Activated CD4-positive, alpha-beta T cell treated with anti-CD3 and anti-CD28 coated beads, Interleukin-2, amount 10 ng/mL, durations not matched to agents 7 days and 5 days (primary cell): ENCODE measurements around the gene ABCB11. TPM values are rescaled to one million over a fixed set of nuclear protein-coding genes. Genes with fewer than 3 reads are reported as not detected.

Experiments used
- CTCF ChIA-PET: fragments of 350-600 bp; sonication (Branson Sonifier 250); formaldehyde crosslinking; loops from one replicate; lab custom pipeline; 2021; ENCODE audit warnings: antibody characterized with exemption; lab: Charles Lee
- POLR2A ChIA-PET: fragments of 350-600 bp; sonication (Branson Sonifier 250); formaldehyde crosslinking; loops from one replicate; lab custom pipeline; 2021; ENCODE audit warnings: antibody characterized with exemption; lab: Charles Lee
- DNase-seq: peaks from one replicate; pipeline ENCODE4 v3.0.0-alpha.2; 2020
- H3K27ac Mint-ChIP-seq: one replicate; pipeline ENCODE4 v1.8.0; 2021; ENCODE audit warnings: mild to moderate bottlenecking, moderate library complexity, mixed read lengths
- H3K27me3 Mint-ChIP-seq: one replicate; pipeline ENCODE4 v1.8.0; 2021; ENCODE audit warnings: mixed read lengths
- H3K36me3 Mint-ChIP-seq: one replicate; pipeline ENCODE4 v1.8.0; 2021; ENCODE audit warnings: low read depth, mixed read lengths
- H3K4me1 Mint-ChIP-seq: one replicate; pipeline ENCODE4 v1.8.0; 2021; ENCODE audit warnings: mixed read lengths
- H3K4me3 Mint-ChIP-seq: one replicate; pipeline ENCODE4 v1.8.0; 2021; ENCODE audit warnings: mild to moderate bottlenecking, moderate library complexity, mixed read lengths
- H3K9me3 Mint-ChIP-seq: one replicate; pipeline ENCODE4 v1.8.0; 2021; ENCODE audit warnings: mixed read lengths
- total RNA-seq, 2 experiments: library from RNA; stranded (reverse); gene quantifications; one replicate each; pipeline ENCODE4 v1.2.3, GENCODE V29; 2021

Gene ABCB11
- total RNA-seq, 2 experiments from 2014 or later: 0.20 TPM; not detected in 1

DNA sequence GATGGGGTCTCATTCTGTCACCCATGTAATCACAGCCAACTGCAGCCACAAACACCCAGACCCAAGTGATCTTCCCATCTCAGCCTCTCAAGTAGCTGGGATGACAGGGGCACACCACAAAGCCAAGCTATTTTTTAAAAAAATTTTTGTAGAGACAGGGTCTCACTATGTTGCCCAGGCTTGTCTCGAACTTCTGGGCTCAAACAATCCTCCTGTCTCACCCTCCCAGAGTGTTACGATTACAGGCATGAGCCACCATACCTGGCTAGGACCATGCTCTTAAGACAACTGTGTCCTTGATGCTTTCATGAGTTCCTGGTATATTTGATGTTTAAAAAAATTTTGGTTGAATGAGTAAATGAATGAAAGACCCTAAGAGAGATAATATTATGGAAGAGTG lies 19.4 kb downstream of the ABCB11 start:
- no peak overlapping the region for H3K27ac Mint-ChIP-seq
- ChIA-PET POLR2A (no interaction called here), CTCF (no interaction called here)
- DNase-seq: no peak
- peaks cover 3% of the 10 kb centered on the region for H3K9me3 Mint-ChIP-seq
- peaks cover 2% of the 10 kb centered on the region for H3K27me3 Mint-ChIP-seq
- H3K4me3 Mint-ChIP-seq: no peak overlapping the region
- peaks cover 5% of the 10 kb centered on the region for H3K4me1 Mint-ChIP-seq
- H3K36me3 Mint-ChIP-seq: no peaks in the 10 kb centered on the region

DNA sequence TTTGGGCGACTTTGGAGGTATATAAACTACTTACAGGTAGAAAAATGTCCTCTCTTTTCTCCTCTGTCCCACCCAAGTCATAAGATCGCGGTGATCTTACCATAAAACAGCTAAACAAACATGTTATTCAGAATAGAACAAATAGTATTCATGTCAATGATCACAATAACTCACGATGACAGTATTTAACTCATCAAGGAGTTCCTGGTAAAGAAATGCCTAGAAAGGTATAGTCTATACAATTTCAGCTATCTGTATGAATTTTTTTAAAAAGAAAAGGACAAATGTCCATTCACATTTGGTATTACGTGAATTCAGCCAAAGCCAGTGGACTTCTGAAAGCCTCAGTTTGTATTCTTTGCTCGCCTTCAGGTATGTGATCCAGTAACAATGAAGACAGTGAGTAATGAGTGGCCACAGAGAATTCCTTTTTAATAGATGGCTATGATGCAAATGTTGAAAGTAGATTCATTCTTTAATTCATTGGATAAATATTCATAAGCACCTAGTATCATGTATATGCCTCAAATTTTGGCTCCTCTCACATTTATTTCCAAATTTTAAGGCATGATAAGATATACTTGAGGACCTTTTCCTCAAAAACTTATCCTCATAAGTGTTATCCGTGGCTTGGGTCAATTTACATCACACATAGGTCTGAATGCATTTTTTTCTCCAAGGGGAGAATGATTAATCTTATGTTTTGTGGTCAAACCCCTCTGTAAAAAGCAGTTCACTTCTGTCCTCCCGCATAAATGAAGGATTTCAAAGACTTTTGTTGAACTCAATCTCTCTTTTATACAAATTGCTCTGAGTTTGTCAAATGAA lies 20.3 kb downstream of the ABCB11 start:
- peaks cover 3% of the 10 kb centered on the region for H3K9me3 Mint-ChIP-seq
- H3K27ac Mint-ChIP-seq: no peak overlapping the region
- no peak overlapping the region for H3K4me3 Mint-ChIP-seq
- H3K4me1 Mint-ChIP-seq: peaks cover 5% of the 10 kb centered on the region
- no peaks in the 10 kb centered on the region for H3K36me3 Mint-ChIP-seq
- ChIA-PET CTCF (no interaction called here), POLR2A (no interaction called here)
- no peak for DNase-seq
- H3K27me3 Mint-ChIP-seq: peaks cover 2% of the 10 kb centered on the region

DNA sequence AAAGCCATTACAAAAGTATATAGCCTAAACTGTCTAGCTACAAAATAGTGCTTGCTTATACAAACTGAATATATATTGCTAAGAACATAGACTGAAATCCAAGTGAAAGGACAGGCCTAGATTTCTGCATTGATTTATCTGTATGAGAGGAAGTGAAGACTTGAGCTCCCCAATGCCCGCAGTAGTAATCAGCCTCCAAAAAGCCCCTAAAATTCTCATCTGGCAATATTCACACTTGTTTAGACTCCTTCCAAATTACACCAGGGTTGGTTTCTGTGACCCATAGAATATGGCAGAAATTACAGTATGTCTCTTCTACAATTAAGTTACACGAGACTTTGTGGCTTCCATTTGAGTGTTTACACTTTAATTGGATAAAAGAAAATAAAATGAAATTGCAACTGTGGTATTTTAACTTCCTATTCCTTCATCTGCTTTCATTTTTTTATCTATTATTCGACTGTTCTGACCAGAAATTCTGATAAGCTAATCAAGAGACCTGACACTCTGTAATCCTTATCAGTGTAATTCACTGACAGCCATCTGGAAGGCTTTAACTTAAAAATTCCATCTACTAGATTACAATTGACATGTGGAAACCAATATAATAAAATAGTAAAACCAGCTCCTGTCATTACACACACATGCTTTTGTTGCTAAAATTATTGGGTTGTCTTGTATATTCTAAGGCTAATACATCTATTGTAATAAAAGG lies 21.1 kb downstream of the ABCB11 start:
- peaks cover 1% of the 10 kb centered on the region for H3K27me3 Mint-ChIP-seq
- DNase-seq: no peak
- H3K4me3 Mint-ChIP-seq: no peak overlapping the region
- peaks cover 3% of the 10 kb centered on the region for H3K9me3 Mint-ChIP-seq
- CTCF ChIA-PET: no interaction called here
- H3K36me3 Mint-ChIP-seq: no peaks in the 10 kb centered on the region
- H3K4me1 Mint-ChIP-seq: peaks cover 5% of the 10 kb centered on the region
- no peak overlapping the region for H3K27ac Mint-ChIP-seq
- POLR2A ChIA-PET: no interaction called here

DNA sequence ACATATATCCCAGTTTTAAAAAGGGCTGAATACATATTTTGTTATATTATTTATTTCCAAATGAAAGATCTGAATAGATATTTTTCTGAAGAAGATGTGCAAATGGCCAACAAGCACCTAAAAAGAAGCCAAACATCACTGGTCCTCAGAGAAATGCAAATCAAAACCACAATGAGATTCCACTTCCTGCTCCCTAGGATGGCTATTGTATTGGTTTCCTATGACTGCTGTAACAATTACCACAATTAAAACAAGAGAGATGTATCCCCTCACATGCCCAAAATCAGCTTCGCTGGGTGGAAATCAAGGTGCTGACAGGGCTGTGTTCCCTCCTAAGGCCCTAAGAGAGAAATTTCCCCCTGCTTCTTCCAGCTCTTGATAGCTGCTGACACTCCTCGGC lies 23.2 kb downstream of the ABCB11 start:
- ChIA-PET POLR2A (no interaction called here), CTCF (no interaction called here)
- Mint-ChIP-seq H3K27ac (no peak overlapping the region), H3K4me1 (peaks cover 5% of the 10 kb centered on the region), H3K4me3 (no peak overlapping the region), H3K27me3 (no peaks in the 10 kb centered on the region), H3K36me3 (no peaks in the 10 kb centered on the region), H3K9me3 (no peaks in the 10 kb centered on the region)
- DNase-seq: no peak

DNA sequence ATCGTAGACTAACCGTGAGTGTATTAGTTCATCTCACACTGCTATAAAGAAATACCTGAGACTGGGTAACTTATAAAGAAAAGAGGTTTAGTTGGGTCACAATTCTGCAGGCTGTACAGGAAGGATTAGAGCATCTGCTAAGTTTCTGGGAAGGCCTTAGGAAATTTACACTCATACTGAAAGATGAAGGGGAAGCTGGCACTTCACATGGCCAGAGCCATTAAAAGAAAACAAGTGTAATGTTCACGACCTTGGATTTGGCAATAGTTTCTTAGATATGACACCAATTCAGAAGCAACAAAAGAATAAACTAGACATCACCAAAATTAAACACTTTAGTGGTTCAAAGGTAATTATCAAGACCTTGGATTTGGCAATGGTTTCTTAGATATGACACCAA lies 23.8 kb downstream of the ABCB11 start:
- peaks cover 5% of the 10 kb centered on the region for H3K4me1 Mint-ChIP-seq
- no peaks in the 10 kb centered on the region for H3K27me3 Mint-ChIP-seq
- H3K27ac Mint-ChIP-seq: no peak overlapping the region
- ChIA-PET POLR2A (no interaction called here), CTCF (no interaction called here)
- H3K4me3 Mint-ChIP-seq: no peak overlapping the region
- no peaks in the 10 kb centered on the region for H3K9me3 Mint-ChIP-seq
- no peaks in the 10 kb centered on the region for H3K36me3 Mint-ChIP-seq
- no peak for DNase-seq

DNA sequence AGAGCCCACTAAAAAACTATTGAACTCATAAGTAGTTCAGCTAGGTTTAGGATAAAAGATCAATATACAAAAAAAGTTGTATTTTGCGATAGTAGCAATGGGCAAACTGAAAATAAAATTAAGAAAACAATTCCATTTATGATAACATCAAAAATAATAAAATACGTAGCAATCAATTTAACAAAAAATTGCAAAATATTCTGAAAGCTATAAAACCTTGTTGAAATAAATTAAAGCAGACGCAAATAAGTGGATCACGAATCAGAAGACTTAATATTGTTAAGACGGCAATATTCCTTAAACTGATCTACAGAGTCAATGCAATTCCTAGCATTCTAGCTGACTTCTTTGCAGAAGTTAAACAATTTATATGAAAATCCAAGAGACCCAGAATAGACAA lies 24.5 kb downstream of the ABCB11 start:
- Mint-ChIP-seq H3K9me3 (no peaks in the 10 kb centered on the region), H3K27ac (no peak overlapping the region), H3K4me3 (no peak overlapping the region), H3K4me1 (peaks cover 5% of the 10 kb centered on the region), H3K36me3 (no peaks in the 10 kb centered on the region), H3K27me3 (no peaks in the 10 kb centered on the region)
- ChIA-PET CTCF (no interaction called here), POLR2A (no interaction called here)
- no peak for DNase-seq

DNA sequence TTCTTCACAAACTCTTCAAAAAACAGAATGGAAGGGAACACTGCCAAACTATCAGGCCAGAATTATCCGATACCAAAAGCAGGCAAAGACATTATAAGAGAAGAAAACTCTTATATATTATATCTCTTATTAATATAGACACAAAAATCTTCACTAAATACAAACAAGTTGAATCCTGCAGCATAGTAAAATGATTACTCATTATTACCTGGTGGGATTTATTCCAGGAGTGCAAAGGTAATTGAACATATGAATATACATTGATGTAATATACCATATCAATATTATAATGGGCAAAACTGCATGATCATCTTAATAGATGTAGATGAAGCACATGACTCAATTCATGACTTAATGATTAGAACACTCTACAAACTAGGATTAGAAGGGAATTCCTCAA lies 25.1 kb downstream of the ABCB11 start:
- no peak for DNase-seq
- ChIA-PET POLR2A (no interaction called here), CTCF (no interaction called here)
- peaks cover 5% of the 10 kb centered on the region for H3K4me1 Mint-ChIP-seq
- H3K27ac Mint-ChIP-seq: no peak overlapping the region
- no peaks in the 10 kb centered on the region for H3K9me3 Mint-ChIP-seq
- no peak overlapping the region for H3K4me3 Mint-ChIP-seq
- H3K36me3 Mint-ChIP-seq: no peaks in the 10 kb centered on the region
- H3K27me3 Mint-ChIP-seq: no peaks in the 10 kb centered on the region

DNA sequence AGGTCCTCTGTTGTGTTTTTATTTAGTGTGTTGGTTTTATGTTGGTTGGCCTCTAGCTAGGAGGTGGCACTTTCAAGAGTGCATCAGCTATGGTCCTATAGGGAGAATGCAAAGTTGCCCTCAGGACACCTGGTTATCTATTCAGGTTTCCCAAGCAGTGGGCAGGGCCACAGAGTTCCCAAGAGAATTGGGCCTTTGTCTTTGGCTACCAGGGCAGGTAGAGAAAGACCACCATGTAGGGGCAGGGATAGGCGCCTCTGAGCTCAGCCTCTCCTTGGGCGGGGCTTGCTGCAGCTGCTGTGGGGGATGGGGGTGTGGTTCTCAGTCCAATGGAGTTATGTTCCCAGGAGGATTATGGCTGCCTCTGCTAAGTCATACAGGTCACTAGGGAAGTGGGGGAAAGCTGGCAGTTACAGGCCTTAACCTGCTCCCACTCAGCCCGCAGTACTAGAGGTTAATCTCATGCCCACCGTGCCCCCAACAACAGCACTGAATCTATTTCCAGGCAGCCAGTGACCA lies 26.0 kb downstream of the ABCB11 start:
- Mint-ChIP-seq H3K9me3 (no peaks in the 10 kb centered on the region), H3K27me3 (no peaks in the 10 kb centered on the region), H3K27ac (no peak overlapping the region), H3K4me3 (no peak overlapping the region), H3K36me3 (no peaks in the 10 kb centered on the region), H3K4me1 (peaks cover 5% of the 10 kb centered on the region)
- CTCF ChIA-PET: interaction anchor here (0.6 kb wide), 1 partner anchor 427 kb away, joined by 3 read pairs; no protein-coding TSS in a partner anchor
- DNase-seq: no peak
- POLR2A ChIA-PET: no interaction called here

DNA sequence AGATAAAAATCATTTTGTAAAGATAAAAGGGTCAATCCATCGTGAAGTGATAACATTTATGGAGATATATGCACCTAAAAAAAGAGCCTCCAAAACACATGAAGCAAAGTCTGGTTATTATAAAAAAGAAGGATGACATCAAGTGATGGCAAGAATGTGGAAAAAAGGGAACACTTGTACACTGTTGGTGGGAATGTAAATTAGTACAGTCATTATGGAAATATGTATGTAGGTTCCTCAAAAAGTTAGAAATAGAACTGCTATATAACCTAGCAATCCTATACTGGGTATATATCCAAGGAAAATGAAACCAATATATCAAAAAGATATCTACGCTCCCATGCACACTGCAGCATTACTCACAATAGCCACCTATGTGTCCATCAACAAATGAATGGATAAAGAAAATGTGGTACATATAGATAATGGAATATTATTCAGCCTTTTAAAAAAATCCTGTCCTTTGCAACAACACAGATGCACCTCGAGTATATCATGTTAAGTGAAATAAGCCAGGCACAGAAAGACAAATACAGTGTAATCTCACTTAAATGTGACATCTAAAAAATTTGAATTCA lies 28.9 kb downstream of the ABCB11 start:
- POLR2A ChIA-PET: no interaction called here
- H3K36me3 Mint-ChIP-seq: no peaks in the 10 kb centered on the region
- H3K9me3 Mint-ChIP-seq: no peaks in the 10 kb centered on the region
- H3K4me3 Mint-ChIP-seq: no peak overlapping the region
- no peaks in the 10 kb centered on the region for H3K27me3 Mint-ChIP-seq
- H3K27ac Mint-ChIP-seq: no peak overlapping the region
- CTCF ChIA-PET: no interaction called here
- no peak for DNase-seq
- peaks cover 2% of the 10 kb centered on the region for H3K4me1 Mint-ChIP-seq

DNA sequence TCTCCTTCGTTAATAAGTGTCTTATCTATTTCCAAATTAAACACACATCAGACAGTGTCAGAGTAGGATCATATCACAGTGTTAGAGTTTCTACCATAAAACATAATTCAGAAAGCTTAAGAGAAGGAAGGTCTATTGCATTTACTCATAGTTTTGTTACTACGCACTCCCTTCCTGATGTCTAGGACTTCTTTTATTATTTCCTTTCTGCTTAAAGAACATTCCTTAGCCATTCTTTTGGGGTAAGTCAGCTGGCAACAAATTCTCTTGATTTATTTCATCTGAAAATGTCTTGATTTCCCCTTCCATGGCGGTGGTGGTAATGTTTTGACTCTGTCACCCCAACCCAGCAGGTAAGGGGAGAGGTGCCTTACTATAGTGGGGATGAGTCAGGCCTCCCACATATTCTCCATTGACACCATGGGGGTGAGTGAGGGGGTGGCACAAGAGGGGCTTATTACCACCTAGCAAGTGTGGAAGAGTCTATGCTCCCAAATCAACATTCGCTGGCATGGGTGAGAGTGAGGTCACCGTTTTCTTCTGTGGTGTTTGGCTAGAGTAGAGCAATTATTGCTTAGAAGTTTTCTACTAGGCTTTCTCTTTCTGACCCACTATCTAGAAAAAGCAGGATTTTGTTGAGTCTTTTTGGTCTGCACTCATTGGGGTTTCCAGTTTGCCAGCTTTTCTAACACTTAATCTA lies 29.9 kb downstream of the ABCB11 start:
- DNase-seq: no peak
- Mint-ChIP-seq H3K36me3 (no peaks in the 10 kb centered on the region), H3K27ac (no peak overlapping the region), H3K9me3 (no peaks in the 10 kb centered on the region), H3K4me3 (no peak overlapping the region), H3K4me1 (peaks cover 2% of the 10 kb centered on the region), H3K27me3 (no peaks in the 10 kb centered on the region)
- POLR2A ChIA-PET: no interaction called here
- CTCF ChIA-PET: no interaction called here

DNA sequence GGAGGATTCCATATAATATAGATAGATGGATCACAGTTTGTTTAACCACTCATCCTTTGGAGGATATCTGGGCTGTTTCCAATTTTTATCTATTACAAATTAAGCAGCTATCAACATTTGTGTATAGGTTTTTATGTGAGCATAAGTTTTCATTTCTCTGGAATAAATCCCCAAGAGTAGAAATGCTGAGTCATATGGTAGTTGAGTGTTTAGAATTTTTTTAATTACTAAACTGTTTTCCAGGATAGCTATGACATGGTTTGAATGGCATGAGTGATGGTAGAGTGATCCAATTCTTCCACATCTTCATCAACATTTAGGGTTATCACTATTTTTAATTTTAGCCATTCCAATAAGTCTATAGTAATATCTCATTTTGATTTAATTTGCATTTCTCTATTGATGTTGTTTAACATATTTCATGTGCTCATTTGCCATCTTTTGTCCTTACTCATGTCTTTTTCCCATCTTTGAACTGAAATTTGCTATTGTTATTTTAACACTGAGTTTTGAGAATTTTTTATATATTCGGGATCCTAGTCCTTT lies 31.4 kb downstream of the ABCB11 start:
- POLR2A ChIA-PET: no interaction called here
- no peaks in the 10 kb centered on the region for H3K27me3 Mint-ChIP-seq

DNA sequence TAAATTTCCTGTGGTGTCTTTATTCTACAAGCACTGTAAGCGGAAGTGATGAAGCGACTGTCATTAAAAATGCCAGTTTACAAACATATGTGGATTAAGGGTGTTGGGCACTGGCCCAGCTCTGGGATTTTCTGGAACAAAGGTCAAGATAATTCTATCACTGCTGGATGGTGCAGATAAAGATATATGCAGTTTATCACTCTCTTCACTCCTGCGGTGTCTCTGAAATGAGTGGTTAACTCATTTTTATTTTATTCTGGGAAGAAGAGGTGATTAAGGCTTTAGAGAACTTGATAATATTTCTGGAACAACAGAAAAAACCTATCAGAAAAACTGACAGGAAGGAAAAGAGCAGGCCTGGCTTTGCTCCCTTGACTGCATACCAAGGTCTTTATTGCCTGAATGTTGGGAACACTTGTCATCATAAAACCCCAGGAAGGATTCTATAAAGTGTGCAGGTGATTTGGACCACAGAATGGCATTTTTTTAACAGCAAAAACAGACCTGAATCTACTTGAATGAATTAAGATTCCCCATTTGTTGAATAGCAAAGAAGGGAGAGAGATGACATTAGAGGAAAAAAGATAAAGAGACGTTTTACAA lies 32.4 kb downstream of the ABCB11 start:
- Mint-ChIP-seq H3K9me3 (no peaks in the 10 kb centered on the region), H3K4me3 (no peak overlapping the region), H3K4me1 (peaks cover 2% of the 10 kb centered on the region), H3K27ac (no peak overlapping the region), H3K27me3 (no peaks in the 10 kb centered on the region), H3K36me3 (no peaks in the 10 kb centered on the region)
- ChIA-PET POLR2A (no interaction called here), CTCF (no interaction called here)
- no peak for DNase-seq

More for the DNA sequence above, 31.4 kb downstream of the ABCB11 start:
- CTCF ChIA-PET: interaction anchor here (1.2 kb wide), 1 partner anchor 9 kb away, joined by 3 read pairs; no protein-coding TSS in a partner anchor
- Mint-ChIP-seq H3K27ac (no peak overlapping the region), H3K4me3 (no peak overlapping the region), H3K9me3 (no peaks in the 10 kb centered on the region), H3K4me1 (peaks cover 2% of the 10 kb centered on the region), H3K36me3 (no peaks in the 10 kb centered on the region)
- DNase-seq: no peak
